Raji (cell line): ENCODE results near the gene MALRD1.

Experiments
- POLR2A ChIP-seq: IDR thresholded peaks from 2 replicates; pipeline ENCODE4 v1.6.1; 2011; ENCODE audit warnings: low read depth, low read length, control low read depth; ENCODE audit not compliant: insufficient read depth

MALRD1 gene

DNA sequence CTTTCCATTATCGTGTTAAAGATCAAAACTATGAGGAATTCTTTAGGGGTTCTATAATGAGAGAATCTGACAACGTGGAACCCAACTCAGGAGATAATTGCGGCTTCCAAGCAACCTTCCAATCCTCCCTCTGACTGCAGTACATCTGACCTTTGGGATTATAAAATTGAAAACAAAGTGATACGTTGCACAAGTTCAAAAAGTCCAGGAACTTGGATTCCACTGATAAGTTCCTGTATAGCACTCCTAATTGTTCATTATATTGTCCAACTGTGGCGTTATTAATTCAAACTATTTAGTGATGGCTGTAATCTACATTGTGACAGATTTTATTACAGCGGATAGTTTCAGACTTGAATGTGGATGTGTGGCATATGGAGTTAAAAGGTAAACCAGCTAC, 15.4 kb downstream of the MALRD1 start:
- no peak for TF ChIP-seq POLR2A

GRCh38 chr10:19071946-19072345, 23.3 kb downstream of the MALRD1 start:
- TF ChIP-seq POLR2A, result no peak

DNA sequence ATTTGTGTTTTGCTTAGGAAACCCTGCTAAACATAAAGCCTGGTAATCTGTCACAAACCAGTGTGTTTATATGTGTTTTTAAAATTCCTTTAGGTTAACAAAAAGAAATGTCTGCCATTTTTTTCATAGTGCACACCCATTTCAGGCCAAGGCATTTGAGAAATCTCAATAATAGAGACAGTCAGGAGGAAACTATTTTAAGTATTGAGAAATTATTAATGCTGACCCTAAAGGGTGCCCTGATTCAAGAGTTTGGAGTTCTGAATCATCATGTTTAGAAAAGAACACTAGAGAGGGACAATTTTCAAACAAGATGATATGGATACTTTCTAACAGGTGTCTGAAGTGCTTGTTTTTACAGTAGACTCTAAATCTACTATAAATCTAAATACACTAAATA, 28.7 kb downstream of the MALRD1 start:
- TF ChIP-seq POLR2A, result no peak

- no peak for TF ChIP-seq POLR2A
These were observed 48.0 kb downstream of the MALRD1 start for GRCh38 chr10:19096501-19097073.

GRCh38 chr10:19097151-19097550, 48.5 kb downstream of the MALRD1 start:
- no peak for TF ChIP-seq POLR2A

DNA sequence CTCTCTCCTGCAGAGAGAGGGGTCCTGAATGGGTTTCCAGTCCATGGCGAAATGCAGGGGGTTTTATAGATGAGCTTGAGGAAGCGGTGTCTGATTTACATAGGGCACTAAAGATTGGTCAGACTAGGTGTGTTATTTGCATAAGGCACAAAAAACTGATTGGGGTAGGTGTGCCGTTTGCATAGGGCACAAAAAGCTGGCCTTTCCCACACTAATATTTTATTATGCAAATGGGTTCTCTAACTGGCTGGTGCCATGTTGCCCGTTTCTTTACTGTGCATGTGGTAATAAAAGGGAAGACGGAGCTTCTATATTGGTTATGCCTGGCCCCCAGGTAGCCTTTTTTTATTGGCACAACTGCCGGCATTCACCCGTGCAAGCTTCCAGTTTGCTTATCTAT, 50.2 kb downstream of the MALRD1 start:
- TF ChIP-seq POLR2A, result no peak

DNA sequence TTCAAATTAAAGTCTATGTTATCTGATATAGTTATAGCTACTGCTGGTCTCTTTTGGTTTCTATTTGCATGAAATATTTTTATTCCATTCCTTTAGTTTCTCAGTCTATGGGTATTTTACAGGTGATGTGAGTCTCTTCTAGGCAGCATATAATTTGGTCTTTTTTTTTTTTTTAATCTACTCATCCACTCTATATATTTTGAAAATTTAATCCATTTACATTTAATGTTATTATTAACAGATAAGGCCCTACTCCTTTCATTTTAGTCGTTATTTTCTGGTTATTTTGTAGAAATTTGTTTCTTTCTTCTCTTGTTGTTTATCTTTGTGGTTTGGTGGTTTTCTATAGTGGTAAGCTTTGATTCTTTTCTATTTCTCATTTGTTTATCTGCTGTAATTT, 58.8 kb downstream of the MALRD1 start:
- TF ChIP-seq POLR2A, result no peak

DNA sequence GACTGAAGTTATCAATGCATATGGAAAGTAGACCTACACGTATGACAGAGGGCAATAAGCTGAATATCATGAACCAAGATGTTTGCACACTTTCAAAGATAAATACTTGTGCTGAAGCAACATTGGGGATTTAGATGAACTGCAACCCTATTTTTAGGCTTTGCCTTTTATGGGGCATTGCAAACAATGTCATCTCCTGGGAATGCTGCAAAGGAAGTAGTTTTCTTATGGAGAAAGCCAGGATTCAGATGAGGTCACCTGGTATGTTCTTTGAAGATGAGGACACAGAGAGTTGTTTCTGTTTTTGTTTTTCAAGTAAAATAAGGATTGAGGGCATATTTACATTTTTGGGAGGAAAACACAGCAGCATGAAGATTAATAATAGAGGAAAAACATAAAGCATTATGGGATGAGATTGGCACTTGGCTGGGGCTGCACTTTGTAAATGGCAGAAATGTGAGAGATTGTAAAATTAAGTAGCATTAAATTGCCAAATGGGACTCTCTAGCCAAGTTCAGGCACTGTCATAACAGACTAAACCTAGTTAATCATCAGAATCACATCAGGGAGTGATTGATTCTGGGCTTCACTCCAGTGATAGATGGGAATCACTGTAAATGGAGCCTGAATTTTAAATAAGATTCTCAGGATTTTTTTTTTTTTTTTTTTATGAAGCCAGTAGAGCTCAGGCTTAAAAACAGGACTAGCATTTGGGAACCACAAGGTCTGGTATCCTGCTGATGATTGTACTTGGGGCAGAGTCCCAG, 63.1 kb downstream of the MALRD1 start:
- TF ChIP-seq POLR2A, result no peak

DNA sequence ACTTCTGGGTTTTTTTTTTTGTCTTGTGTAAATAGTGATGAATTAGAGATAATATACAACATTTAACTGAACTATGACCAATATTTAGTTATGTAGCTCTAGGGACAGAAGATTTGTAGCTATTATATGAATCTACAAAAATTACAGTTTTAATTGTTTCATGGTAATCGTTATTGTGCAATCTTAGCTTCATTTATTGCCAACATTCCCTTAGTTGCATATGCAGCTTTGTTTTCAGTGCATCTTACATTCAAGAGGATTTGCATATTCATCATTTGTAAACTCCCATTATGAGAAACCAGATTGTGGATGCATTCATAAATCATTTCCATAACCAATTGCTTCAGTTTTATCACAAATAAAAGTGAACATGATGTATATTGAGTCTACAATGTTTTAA, 68.8 kb downstream of the MALRD1 start:
- TF ChIP-seq POLR2A, result no peak

GRCh38 chr10:19119191-19119590, 70.6 kb downstream of the MALRD1 start:
- TF ChIP-seq POLR2A, result no peak

- no peak for TF ChIP-seq POLR2A
These were observed 71.8 kb downstream of the MALRD1 start for GRCh38 chr10:19120381-19120908.

DNA sequence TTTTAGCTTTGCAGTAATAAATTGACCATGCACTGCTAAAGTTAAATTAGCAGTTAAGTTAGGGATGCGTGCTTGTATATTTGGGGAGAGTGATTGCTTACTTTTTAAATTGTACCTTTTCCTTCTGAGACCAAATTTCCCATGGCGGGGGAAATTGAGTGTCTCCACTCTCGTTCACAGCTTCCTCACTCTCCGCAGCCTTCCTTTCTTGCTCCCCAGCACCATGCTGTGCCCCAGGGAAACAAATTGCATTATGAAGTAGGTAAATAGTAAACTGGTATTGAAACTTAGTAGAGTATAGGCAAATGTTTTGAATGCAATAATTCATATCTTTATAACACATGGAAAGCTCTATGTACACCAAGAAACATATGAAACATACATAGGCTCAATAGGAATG, 85.4 kb downstream of the MALRD1 start:
- TF ChIP-seq POLR2A, result no peak

GRCh38 chr10:19142967-19143366, 94.4 kb downstream of the MALRD1 start:
- TF ChIP-seq POLR2A, result no peak

- TF ChIP-seq POLR2A, result no peak
These were observed 95.6 kb downstream of the MALRD1 start for GRCh38 chr10:19144206-19144605.

GRCh38 chr10:19154375-19154774, 105.8 kb downstream of the MALRD1 start:
- TF ChIP-seq POLR2A, result no peak

DNA sequence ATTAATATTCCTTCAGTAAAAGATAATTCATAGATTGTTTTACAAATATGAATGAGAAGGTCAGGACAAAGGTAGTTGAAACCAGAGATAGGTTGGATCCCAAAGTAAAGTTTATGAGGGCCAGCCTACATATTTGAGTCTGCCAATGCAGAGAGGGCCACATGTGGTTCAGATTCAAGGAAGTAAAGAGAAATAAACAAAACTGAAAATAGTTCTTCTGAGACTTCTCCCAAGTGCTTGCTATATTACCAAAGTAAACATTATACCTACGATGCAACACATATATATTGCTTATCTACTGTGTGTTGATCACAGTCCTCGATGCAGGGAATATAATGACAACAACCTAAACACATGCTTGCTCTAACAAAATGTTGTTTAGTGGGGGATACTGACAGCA, 109.8 kb downstream of the MALRD1 start:
- TF ChIP-seq POLR2A, result no peak
